Measurements from ENCODE around the gene CDK17.

- no peak for TF ChIP-seq GATA3 (IDR thresholded peaks at IDR 0.05; ENCODE audit: low read depth, low read length)
- TF ChIP-seq GATA2 (IDR thresholded peaks at IDR 0.05; ENCODE audit: low read depth, low read length) = no peak
These were observed 39.7 kb downstream of the CDK17 start for GRCh38 chr12:96360550-96360949.

Measured in SH-SY5Y (cell line).